H1 (cell line): Measurements from ENCODE around the gene MRPL11. TPM values are rescaled to one million over a fixed set of nuclear protein-coding genes. Genes with fewer than 3 reads are reported as not detected.

Experiments used
- ASH2L ChIP-seq: fragments of 200-600, 300-600 bp; sonication (generic); IDR thresholded peaks from one replicate; pipeline ENCODE4 v1.7.1; 2017; ENCODE audit warnings: low read length
- CBX5 ChIP-seq: fragments of 300-800, 300-1000 bp; sonication (generic); IDR thresholded peaks from 2 replicates; pipeline ENCODE4 v1.7.1; 2016; ENCODE audit warnings: antibody characterized with exemption, low read length, low read depth
- CHD2 ChIP-seq: IDR thresholded peaks from 2 replicates; pipeline ENCODE4 v1.6.1; 2012; ENCODE audit warnings: low read length, improper control_type of control experiment
- HDAC6 ChIP-seq: IDR thresholded peaks from one replicate; pipeline ENCODE4 v1.7.1; 2012; ENCODE audit warnings: low read depth, mild to moderate bottlenecking, inconsistent platforms, low read length, moderate library complexity
- JUN ChIP-seq: IDR thresholded peaks from 2 replicates; pipeline ENCODE4 v1.6.1; 2011; ENCODE audit warnings: low read depth, mild to moderate bottlenecking, improper control_type of control experiment, low read length
- MAX ChIP-seq: IDR thresholded peaks from 2 replicates; pipeline ENCODE4 v1.6.1; 2012; ENCODE audit warnings: inconsistent platforms
- RAD21 ChIP-seq, 2 experiments: IDR thresholded peaks in 1 of 2; conservative IDR thresholded peaks in 1 of 2; 2 replicates each; pipeline ENCODE4 v1.6.1; 2011; ENCODE audit warnings: low read depth in 2 of 2, low read length in 2 of 2, improper control_type of control experiment in 1 of 2, inconsistent platforms in 1 of 2, mild to moderate bottlenecking in 1 of 2, moderate library complexity in 1 of 2
- RBBP5 ChIP-seq: IDR thresholded peaks from 2 replicates; pipeline ENCODE4 v1.7.1; 2012; ENCODE audit warnings: low read depth, mild to moderate bottlenecking, inconsistent platforms, low read length, moderate library complexity, borderline replicate concordance
- RNF2 ChIP-seq: fragments of 200-900, 300-1000 bp; sonication (generic); IDR thresholded peaks from 2 replicates; pipeline ENCODE4 v1.7.1; 2016; ENCODE audit warnings: borderline replicate concordance, low read depth, mild to moderate bottlenecking, antibody characterized with exemption, low read length; ENCODE audit not compliant: poor library complexity, severe bottlenecking; ENCODE audit errors: missing control alignments
- RXRA ChIP-seq: IDR thresholded peaks from 2 replicates; pipeline ENCODE4 v1.6.1; 2011; ENCODE audit warnings: low read depth, mild to moderate bottlenecking, low read length, moderate library complexity; ENCODE audit not compliant: insufficient read depth
- SIN3A ChIP-seq, 2 experiments: IDR thresholded peaks in 1 of 2; conservative IDR thresholded peaks in 1 of 2; 2 replicates each; pipeline ENCODE4 v1.6.1; 2011 to 2012; ENCODE audit warnings: low read length in 2 of 2, improper control_type of control experiment in 1 of 2, low read depth in 1 of 2, mild to moderate bottlenecking in 1 of 2
- SRF ChIP-seq: IDR thresholded peaks from 2 replicates; pipeline ENCODE4 v1.6.1; 2011; ENCODE audit warnings: mild to moderate bottlenecking, low read depth, low read length, moderate library complexity
- TAF1 ChIP-seq: IDR thresholded peaks from 2 replicates; pipeline ENCODE4 v1.6.1; 2011; ENCODE audit warnings: mild to moderate bottlenecking, low read depth, low read length
- YY1 ChIP-seq: IDR thresholded peaks from 2 replicates; pipeline ENCODE4 v1.6.1; 2011; ENCODE audit warnings: low read depth, mild to moderate bottlenecking, low read length
- polyA plus RNA-seq, 7 experiments: library from polyadenylated mRNA; depleted of rRNA in 3 of 7; stranded (reverse) in 5 of 7; unstranded in 2 of 7; fragments of >200 nt in 5 of 7; fragments of 200-250 nt in 2 of 7; gene quantifications; 1 replicate in 5 of 7; 2 replicates in 1 of 7; 4 replicates in 1 of 7; pipeline versions ENCODE4 v1.2.1 to v1.2.3, GENCODE V29; 2011 to 2013; ENCODE audit warnings: missing spikeins in 2 of 7, mixed read lengths in 2 of 7
- total RNA-seq: library from RNA; stranded (reverse); fragmentation: NEBNext Ultra II Directional; extraction: Animal tissue kit (Norgen Biotek cat#: 25700); gene quantifications from 2 replicates; pipeline ENCODE4 v1.2.1, GENCODE V29; 2021
- TF ChIP-seq, protein P1 (sequence below), 3 experiments: IDR thresholded peaks; 1 replicate in 2 of 3; 2 replicates in 1 of 3; pipeline versions ENCODE4 v1.5.1 to v1.6.1; 2011; ENCODE audit warnings: low read length in 3 of 3, mild to moderate bottlenecking in 3 of 3, inconsistent platforms in 2 of 3, low read depth in 1 of 3, moderate library complexity in 1 of 3; ENCODE audit not compliant: insufficient read depth in 1 of 3; ENCODE audit errors: control extremely low read depth in 1 of 3

Gene MRPL11
- total and polyA plus RNA-seq, 2 of the 8 experiments (the other 6 are each of a cell fraction or from before 2014, with no cell fraction given) = 105 to 141 TPM

GRCh38 chr11:66418168-66418985, 20.3 kb downstream of the MRPL11 start (continued):
- no peak for TF ChIP-seq RNF2
- TF ChIP-seq TAF1 = 0 out of 2 replicates have a peak, but pooled peaks have one; percentile 19
- peak; percentile 97 to 98 for TF ChIP-seq SIN3A (conservative IDR thresholded peaks at IDR 0.05 in 1 of 2, IDR thresholded peaks at IDR 0.05 in 1 of 2; ENCODE audit: low read depth in 1 of 2, low read length in 2 of 2)
- no peak for TF ChIP-seq CBX5
- peak; percentile 24; the same call in 1 of the 2 replicates for TF ChIP-seq RBBP5
- TF ChIP-seq HDAC6 = no peak
- no peak for TF ChIP-seq SRF
- TF ChIP-seq YY1 = peak; percentile 91
- peak; percentile 92 for TF ChIP-seq JUN
- peak; percentile 44 to 60; a peak in 3 of 4 replicates for TF ChIP-seq RAD21 (IDR thresholded peaks at IDR 0.05 in 1 of 2, conservative IDR thresholded peaks at IDR 0.05 in 1 of 2; ENCODE audit: low read depth in 2 of 2, low read length in 2 of 2)
- no peak for TF ChIP-seq CHD2
- peak; percentile 1 for TF ChIP-seq ASH2L
- no peak for TF ChIP-seq RXRA
- TF ChIP-seq, protein P1, sequence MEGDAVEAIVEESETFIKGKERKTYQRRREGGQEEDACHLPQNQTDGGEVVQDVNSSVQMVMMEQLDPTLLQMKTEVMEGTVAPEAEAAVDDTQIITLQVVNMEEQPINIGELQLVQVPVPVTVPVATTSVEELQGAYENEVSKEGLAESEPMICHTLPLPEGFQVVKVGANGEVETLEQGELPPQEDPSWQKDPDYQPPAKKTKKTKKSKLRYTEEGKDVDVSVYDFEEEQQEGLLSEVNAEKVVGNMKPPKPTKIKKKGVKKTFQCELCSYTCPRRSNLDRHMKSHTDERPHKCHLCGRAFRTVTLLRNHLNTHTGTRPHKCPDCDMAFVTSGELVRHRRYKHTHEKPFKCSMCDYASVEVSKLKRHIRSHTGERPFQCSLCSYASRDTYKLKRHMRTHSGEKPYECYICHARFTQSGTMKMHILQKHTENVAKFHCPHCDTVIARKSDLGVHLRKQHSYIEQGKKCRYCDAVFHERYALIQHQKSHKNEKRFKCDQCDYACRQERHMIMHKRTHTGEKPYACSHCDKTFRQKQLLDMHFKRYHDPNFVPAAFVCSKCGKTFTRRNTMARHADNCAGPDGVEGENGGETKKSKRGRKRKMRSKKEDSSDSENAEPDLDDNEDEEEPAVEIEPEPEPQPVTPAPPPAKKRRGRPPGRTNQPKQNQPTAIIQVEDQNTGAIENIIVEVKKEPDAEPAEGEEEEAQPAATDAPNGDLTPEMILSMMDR (IDR thresholded peaks at IDR 0.05; ENCODE audit: control extremely low read depth in 1 of 3, insufficient read depth in 1 of 3, low read depth in 1 of 3, low read length in 3 of 3) = peak; percentile 60 to 76 (median 66)
- TF ChIP-seq MAX = peak; percentile 51
